ENCODE measurements around the gene FCER2.
A peak's percentile ranks its signal among the peaks of the same experiment; 100 is the strongest.

The FCER2 gene

DNA sequence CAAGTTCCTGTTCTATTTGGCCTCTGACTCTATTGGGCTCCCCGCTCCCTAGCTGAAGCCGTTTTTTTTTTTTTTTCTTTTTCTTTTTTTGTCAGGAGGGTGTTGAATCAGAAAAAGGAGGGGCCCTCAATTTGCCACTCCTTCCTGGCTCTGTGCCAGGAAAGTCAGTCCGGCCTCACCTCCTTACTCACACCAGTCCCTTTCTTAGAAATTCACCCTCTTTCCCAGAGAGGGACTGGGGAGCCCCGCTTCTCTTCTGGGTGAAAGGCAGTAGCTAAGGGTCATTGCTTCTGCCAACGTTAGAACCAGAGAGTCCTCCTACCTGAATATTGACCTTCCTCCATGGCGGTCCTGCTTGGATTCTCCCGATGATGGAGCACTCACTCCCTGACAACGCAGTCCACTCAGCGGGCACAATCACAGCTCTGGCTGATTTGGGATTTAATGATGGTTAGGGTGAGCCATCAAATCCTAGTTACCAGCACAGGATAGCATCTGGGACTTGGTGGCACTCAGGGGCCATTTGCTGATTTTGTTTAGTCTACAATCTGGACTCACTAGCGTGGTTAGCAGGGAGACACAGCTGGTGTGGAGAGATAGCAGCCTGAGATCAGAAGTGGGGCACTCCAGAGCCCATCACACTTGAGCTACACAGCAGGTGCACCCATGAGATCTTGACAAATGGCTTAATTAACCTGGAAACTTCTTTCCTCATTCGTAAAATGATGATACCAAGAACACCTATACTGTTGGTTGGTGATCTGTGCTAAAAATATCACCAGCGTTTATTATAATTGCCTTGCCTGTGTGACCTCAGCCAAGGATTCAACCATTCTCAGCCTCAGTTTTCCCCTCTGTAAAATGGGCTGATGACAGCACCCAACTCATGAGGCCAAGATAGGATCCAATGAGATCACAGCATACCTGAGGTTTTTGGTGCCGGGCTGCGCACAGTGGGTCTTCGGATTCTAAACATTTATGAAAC lies 2.2 kb downstream of the FCER2 start:
- no peak for DNase-seq

DNA sequence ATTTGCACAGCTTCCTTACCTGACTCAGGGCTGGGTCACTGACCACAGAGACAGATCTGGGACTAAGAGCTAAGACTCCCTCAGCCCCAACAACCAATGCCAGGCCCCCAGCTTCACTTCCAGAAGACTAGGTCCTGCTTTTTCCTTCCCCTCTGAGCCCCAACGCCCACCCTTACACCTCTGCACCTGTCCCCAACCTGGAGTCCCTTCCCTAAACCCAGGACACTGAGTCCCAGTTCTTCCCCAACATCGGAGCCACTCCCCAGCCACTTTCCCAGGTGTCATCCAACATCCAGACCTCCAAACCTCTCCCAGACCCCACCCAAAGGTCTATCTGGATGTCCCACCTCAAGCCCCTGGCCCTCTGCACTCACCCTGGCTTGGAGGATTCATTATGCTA lies 2.9 kb downstream of the FCER2 start:
- no peak for DNase-seq

DNA sequence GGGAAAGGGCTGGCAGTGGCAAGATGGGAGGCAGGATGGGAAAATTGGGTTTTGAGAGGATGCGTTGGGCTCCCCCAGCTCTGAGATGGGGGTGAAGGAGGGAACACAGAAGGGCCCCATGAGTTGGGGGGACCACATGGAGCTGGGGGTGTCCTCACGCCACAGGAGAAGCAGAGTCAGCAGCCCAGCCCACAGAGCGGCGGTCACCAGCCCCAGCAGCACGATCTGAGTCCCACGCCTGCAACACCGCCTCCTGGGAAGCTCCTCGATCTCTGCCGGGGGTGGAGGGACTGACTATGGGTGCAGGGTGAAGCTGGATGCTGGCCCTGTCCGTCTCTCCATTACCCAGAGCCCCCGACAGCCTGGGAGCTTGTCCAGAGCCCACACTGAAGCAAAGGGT lies 3.3 kb downstream of the FCER2 start:
- no peak for DNase-seq

DNA sequence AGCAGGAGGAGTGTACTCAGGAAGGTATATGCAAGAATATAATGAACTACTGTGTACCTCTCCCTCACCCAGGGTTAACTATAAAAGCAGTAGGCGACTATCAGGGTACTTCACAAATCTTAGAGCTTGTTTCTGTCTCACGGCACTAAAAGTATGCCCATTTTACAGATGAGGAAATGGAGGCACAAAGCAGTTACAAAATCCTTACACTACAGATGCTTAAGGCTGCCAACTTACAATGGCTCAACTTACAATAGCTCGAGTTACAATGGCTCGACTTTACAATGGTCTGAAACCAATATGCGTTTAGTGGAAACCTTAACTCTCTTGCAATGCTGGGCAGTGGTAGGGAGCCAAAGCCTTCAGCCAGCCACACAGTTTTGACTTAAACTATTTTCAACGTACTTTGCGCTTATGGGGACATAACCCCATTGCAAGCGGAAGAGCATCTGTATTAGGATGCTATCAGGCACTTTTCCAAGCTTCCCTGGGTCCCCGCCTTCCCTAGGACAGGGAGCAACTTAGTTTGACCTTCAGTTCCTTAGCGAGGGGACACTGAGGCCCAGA lies 4.1 kb downstream of the FCER2 start:
- DNase-seq, result no peak

DNA sequence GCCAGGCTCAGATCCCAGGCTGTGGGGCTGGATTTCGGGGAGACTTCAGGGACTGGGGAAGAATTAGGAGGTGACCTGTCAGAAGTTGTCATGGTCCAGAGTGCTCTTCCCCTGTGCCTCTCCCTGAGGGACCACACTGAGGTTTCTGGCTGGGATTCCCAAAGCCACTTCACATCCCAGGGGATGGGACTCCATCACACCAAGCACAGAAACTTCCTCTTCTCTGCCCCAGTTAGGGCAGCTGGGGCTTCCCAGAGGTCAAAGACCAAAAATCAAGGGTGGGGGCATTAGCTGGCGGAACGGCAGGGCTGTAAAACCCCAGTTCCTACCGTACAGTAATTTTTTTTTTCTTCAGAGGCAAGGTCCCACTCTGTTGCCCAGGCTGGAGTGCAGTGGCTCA lies 7.4 kb downstream of the FCER2 start:
- DNase-seq, result no peak

DNA sequence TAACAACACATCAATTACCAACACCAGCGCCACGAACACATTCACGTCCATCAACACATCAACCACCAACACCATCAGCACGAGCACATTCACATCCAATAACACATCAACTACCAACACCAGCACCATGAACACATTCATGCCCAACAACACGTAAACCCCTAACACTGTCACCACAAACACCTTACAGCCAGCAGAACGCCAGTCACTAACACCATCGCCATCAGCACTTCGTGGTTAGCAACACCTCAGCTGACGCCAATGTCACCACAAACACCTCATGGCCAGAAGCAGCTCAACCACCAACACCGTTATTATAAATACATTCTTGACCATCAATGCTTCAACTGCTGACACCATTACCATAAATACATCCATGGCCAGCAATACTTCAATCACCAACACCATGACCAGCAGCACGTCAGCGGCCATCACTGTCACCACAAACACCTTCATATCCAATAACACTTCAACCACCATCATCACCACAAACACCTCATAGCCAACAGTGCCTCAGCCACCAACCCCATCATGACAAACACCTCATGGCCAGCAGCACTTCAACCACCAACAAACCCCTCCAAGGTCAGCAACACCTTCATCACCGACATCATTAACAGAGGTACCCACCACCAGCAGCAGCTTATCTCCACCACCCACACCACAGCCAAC lies 9.4 kb downstream of the FCER2 start:
- DNase-seq, result no peak

DNA sequence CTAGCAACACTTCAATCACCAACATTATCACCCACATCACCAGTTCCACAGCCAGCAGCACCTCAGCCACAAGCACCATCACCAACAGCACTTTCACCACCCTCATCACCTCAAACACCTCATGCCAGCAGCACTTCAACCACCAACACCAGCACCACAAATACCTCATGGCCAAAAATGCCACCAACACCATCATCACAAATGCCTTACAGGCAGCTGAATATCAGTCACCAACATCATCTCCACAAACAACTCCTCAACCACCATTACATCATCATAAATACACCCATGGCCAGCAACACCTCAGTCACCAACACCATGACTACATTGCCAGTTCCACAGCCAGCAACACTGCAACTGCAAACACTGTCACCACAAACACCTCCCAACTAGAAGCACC lies 10.4 kb downstream of the FCER2 start:
- no peak for DNase-seq

DNA sequence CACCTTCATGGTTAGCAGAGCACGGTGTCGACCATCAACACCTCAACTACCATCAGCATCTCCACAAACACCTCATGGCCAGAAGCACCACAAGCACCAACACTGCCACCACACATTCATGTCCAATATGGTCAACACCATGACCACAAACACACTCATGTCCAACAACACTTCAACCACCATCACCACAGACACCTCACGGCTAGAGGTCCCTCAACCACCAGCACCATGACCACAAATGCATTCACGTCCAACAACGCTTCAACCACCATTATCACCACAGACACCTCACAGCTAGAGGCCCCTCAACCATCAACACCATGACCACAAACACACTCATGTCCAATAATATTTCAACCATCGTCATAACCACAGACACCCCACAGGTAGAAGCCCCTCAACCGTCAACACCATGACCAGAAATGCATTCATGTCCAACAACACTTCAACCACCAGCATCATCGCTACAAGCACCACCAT lies 11.1 kb downstream of the FCER2 start:
- DNase-seq, result no peak

DNA sequence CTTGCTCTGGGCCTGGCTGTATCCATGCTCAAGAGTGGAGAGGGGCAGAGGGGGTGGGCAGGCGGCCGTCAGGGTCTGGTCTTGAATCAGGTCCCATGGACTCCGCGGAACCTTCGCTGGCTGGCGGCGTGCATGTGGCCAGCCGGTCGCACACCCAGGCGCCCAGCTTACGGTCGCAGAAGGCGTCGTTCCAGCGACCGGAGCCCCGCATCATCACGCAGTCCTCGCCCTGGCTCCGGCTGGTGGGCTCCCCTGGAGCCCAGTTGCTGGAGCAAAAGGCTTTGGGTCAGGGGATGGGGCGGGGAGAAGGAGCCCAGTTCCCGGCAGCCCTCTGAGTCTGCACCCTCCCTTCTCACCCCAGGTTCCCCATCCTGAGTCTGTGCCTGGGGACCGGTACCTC lies 12.8 kb downstream of the FCER2 start:
- DNase-seq, result no peak

DNA sequence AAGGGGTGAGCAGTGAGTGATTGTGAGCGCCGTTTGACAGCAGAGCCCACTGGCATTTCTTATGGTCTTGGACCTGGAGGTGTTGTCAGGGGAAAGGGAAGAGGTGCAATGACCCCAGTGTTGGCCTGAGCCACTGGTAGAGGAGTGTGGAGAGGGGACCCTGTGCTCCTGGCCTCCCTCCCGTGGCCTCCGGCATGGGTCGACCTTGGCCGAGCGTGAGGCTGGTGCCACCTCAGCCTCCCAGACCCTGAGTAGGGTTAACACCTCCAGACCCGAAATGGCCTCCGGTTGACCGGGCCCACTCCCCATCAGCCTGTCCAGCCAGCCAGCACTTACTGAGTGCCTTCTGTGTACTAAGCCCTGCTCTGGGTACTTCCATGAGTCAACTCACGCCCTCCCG lies 14.8 kb downstream of the FCER2 start:
- no peak for DNase-seq

DNA sequence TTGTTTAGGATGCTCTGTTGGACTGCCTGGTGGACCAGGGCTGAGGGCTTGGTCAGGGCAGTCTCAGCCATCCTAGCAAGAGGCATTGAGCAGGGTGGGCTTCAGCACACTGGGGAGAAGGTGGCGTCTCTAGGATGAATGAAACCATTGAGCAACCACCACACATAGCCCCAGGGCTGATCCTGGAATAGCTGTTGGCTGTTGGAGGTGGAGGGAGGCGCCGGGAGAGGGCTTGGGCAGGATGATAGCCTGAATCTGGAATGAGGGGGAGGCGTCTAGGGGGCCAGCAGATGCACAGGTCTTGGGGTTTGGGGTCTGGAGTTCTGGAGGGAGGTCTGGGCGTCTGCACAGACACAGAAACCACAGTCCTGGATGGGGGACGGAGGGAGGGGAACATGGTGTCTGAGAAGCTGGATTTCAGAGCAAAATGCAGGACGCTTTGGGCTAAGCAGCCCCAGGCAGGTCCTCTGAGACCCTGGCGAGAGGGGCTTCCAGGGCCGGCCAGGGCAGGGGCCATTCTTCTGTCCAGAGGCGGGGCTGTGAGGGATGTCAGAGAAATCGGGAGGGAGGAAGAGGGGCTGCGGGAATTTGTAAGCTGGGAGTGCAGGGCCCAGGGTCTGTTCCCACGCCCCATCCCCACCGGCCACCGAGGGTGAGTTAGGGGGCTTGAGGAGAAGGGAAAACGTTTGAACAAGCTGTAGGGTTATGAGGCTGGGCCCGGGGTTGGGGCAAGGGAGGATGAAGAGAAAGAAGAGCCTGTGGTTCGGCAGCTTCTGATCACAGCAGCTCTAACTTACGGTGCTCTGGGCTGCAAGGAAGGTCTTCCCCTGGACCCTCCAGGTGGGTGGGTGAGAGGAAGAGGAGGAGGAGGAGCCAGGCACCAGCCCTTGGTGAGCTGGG lies 16.1 kb downstream of the FCER2 start:
- no peak for DNase-seq

DNA sequence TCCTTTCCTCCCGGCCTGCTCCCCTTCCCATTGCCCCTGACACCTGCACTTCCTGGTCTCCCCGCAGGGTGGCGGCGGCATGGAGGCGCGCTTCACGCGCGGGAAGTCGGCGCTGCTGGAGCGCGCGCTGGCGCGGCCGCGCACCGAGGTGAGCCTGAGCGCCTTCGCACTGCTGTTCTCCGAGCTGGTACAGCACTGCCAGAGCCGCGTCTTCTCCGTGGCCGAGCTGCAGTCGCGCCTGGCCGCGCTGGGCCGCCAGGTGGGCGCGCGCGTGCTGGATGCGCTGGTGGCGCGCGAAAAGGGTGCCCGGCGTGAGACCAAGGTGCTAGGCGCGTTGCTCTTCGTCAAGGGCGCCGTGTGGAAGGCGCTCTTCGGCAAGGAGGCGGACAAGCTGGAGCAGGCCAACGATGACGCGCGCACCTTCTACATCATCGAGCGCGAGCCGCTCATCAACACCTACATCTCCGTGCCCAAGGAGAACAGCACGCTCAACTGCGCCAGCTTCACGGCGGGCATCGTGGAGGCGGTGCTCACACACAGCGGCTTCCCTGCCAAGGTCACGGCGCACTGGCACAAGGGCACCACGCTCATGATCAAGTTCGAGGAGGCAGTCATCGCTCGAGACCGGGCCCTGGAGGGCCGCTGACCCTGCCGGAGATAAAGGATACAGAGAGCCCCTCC lies 19.6 kb downstream of the FCER2 start:
- DNase-seq, result no peak

DNA sequence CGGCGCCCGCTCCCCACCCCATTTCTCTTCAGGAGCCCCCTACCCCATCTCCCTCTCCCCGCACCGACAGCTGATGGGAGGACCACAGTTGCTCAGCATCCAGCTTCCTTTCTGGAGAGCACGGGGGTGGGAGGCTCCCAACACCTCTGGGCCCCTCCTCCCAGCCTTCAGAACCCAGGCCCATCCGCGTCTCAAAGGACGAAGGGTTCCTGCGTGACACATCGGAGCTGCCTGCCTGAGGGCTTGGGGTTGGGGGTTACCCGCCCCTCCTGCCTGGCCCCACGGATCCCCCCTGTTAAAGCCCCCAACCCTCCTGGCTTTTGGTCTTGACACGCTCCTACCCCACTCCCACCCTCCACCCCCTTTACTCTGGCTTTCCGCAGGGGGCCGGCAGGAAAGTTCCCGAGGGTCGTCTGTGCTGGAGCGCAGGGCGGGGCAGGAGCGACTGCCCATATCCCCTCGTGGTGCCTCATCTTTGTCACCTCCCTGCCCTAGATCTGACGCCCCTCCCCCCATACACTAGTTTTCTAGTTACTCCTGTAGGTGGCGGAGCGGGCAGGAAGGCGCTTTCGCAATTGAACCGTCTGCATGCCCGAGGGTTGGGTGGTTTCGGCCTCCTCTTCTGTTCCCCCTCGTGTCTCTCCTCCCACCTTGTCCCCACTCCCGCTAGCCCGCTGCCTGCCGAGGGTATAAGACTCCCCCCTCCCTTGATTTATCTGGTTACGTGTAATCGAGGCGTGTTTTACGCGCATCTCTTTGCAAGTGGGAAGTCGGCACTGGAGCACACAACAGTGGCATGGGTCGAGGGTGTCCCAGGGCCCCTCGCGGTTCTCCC lies 20.4 kb downstream of the FCER2 start:
- DNase-seq, result peak; percentile 19

DNA sequence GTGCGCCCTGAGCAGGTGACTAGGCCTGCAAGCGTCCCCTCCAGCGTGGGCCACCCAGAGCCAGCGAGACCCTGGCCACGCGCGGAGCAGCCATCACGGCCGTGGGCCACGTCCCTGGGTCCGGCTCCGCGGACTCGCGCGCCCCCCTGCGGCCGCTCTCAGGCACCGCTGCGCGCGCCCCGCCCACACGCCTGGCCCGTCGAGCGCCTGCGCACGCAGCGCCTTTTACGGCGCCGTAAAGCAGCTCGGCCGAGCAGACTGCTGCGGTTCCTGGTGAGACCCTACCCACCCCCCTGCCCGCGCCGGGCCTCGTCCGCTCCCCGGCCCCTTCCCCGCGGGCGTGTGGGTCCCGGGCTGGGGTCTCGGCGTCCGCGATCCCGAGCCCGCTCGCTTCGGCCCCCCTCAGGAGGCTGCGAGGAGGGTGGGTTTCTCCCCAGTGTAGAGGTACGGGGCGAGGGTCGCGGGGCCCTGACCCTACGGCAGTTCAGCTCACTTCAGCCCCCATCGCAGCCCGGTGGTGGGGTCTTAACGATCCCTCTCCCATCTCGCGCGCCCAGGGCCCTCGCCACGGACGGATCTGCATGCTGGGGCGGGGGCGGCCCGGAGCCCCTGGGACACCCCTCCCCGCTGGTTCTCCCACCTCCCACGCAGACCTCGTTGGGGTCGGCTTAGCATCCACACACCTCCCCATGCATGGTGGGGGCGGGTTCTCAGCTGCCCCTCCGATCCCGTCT lies 21.2 kb downstream of the FCER2 start, which contains the start of gene TRAPPC5:
Gene TRAPPC5 (plus strand): TSS at position 228 of the 734 bp plus-strand sequence. CDS start 1,421 bp downstream, outside the sequence.
- peak; percentile 57 for DNase-seq

DNA sequence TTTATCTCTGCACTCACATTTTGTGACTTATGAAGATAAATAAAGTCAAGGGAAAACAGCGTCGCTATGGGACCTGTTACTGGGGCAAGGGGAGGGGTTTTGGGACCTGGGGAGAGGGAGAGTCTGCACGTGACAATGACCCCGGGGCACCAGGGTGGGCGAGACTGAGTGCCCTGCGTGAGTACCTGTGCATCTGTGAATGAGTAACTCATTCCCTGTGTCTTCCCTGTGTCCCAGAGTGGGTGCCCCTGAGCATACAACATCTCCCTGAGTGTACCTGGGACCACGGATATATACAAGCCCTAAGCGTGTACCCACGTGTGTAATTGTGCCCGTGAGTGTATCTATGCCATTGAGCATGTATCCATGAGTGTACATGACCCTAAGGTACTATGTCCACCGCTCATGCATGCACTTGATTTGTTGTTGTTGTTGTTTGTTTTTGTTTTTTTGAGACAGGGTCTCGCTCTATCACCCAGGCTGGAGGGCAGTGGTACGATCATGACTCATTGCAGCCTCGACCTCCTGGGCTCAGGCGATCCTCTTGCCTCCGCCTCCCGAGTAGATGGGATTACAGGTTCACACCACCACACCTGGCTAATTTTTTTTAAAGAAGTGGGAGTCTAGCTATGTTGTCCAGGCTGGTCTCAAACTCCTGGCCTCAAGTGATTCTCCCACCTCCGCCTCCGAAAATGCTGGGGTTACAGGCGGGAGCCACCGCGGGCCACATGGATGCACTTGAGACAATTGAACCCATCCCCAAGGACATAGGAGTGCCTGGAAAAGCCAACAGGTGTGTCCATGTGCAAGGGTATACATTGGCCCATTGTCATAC lies 21.9 kb downstream of the FCER2 start:
- DNase-seq, result no peak

DNA sequence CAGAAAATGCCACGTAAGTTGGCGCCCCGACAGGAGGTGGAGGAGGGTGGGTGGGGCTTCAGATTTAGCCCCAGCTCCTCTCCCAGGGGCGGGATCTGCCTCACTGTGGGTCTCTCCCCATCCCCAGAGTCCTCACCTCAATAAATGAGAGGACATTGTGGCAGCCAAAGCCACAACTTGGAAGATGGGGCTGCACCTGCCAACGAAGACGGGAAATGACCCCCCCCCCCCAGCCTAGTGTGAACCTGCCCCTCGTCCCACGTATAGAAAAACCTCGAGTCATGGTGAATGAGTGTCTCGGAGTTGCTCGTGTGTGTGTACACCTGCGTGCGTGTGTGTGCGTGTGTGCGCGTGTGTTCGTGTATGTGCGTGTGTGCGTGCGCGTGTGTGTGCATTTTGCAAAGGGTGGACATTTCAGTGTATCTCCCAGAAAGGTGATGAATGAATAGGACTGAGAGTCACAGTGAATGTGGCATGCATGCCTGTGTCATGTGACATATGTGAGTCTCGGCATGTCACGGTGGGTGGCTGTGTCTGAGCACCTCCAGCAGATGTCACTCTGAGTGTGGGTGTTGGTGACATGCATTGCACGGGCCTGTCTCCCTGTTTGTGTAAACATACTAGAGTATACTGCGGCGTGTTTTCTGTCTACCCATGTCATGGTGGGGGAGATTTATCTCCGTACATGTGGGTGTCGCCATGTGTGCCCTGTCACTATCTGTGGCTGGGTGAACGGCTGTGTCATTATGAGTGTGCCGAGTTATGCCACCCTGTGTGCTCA lies 22.8 kb downstream of the FCER2 start:
- DNase-seq, result no peak

DNA sequence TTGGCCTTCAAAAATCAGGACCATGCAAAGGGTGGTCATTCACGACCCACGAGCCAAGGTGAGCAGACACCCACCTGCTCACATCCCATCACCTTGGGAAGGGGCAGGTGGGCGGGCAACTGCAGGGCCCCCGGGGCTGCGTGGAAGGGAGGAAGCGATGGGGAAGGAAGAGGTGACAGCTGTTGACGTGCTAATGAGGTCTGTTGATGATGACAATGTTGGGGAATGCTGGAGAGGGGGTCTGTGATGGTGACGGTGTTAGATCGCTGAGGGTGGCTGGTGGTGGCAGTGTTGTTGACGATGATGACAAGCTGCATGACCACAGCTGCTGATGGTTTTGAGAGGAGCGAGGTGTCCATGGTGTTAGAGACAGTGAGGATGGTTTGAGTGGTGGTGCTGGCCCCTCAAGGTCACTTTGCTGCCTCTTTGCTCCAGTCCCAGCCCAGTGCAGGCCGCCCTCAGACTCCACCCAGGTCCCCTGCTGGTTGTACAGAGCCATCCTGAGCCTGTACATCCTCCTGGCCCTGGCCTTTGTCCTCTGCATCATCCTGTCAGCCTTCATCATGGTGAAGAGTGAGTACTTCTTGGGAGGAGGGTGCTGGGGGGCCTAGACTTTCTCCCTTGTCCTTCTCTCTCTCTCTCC lies 24.1 kb downstream of the FCER2 start:
- no peak for DNase-seq

DNA sequence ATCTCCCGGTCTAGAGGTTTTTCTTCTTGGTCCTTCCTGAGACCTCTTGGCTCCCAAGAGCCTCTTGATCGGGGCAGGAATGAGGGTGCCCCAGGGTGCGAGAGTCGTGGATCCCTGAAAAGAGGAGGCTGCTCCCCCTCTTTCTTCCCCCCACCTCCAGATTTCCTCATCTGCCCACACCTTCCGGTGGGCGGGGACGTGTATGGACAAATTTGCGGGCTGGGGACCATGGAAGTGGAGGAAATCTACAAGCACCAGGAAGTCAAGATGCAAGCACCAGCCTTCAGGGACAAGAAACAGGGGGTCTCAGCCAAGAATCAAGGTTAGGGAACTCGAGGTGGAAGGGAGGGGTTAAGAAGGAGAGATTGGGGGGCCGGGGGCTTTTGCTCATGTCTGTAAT lies 25.1 kb downstream of the FCER2 start, which contains the start of gene MCEMP1:
Gene MCEMP1 (plus strand): TSS at position 237 of the 400 bp plus-strand sequence. CDS start 31 bp downstream, at position 268.
- DNase-seq, result no peak

All from amniotic stem cell (primary cell).